SH-SY5Y (cell line): Measurements from ENCODE around the gene TMEM200A.

Source experiments
- GATA2 ChIP-seq: IDR thresholded peaks from 2 replicates; pipeline ENCODE4 v1.6.1; 2011; ENCODE audit warnings: mild to moderate bottlenecking, low read depth, low read length
- GATA3 ChIP-seq: IDR thresholded peaks from 2 replicates; pipeline ENCODE4 v1.6.1; 2011; ENCODE audit warnings: low read depth, mild to moderate bottlenecking, low read length, moderate library complexity

DNA sequence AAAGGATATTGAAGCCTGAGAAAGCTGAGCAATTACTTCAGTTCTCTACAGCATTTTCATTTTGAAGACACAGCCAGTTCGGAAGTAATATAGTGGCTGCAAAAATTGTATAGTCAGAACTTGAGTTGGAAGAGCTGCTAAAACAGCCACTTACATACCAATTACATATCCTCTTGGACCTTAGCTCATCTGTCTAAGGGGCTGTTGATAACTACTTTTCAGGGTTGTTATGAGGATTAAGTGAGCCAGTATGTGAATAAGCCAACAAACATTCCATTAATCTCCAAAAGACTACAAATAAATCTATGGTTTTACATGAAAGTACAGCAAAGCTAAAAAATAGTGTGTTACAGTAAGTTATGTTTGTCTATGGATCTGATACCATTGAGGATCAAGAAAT lies 59.7 kb downstream of the TMEM200A start:
- no peak for TF ChIP-seq GATA3
- TF ChIP-seq GATA2: no peak
